Measurements from ENCODE around the gene CRYGN.

CRYGN gene

DNA sequence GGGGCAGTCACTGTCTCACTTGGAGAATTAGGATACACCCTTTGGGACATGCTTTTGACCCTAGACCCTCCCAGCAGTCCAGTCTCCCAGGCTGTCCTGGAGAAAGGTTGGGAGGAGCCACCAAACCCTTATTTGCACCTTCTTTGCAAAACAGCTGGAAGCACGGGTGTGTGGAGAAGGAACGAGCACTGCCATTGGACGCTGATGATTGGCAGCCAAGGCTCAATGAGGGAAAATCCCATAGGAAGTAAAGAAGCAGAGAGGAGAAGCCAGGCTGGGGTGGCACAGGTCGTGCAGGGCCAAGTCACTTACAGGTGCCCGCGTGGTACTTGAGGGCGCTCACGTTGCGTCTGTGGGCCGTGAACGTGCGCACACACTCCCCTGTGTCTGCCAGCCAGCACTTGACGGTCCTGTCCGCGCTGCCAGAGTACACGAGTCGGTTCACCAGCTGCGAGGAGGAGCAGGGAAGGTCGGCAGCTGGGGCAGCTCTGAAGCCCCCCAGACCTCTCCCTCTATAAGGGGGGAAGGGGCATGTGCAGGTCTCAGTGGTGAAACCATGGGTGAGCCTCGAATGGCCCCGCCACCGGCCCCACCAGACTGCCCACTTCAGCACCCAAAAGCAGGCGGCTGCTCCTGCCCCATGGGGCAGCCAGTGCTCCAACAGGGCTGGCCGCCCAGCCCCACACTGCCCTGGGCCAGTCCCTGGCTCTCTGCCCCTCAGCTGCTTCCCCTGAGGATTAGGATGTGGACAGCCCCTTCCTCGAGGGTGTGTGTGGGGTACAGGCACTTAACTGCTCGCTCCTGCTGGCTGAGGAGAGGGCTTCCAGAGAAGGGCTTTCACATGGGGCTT lies 54.9 kb downstream of the CRYGN start:
- no peak overlapping the region for H3K4me3 ChIP-seq (IDR thresholded peaks at IDR 0.05; ENCODE audit: insufficient read depth, low read depth, low read length)
- no peaks in the 10 kb centered on the region for H3K79me2 ChIP-seq (ENCODE audit: insufficient read depth, low read depth)
- no peak overlapping the region for H3K9ac ChIP-seq
- H4K20me1 ChIP-seq (ENCODE audit: insufficient read depth) = no peaks in the 10 kb centered on the region
- H3K36me3 ChIP-seq (ENCODE audit: insufficient read depth) = no peaks in the 10 kb centered on the region
- TF ChIP-seq, protein P1, sequence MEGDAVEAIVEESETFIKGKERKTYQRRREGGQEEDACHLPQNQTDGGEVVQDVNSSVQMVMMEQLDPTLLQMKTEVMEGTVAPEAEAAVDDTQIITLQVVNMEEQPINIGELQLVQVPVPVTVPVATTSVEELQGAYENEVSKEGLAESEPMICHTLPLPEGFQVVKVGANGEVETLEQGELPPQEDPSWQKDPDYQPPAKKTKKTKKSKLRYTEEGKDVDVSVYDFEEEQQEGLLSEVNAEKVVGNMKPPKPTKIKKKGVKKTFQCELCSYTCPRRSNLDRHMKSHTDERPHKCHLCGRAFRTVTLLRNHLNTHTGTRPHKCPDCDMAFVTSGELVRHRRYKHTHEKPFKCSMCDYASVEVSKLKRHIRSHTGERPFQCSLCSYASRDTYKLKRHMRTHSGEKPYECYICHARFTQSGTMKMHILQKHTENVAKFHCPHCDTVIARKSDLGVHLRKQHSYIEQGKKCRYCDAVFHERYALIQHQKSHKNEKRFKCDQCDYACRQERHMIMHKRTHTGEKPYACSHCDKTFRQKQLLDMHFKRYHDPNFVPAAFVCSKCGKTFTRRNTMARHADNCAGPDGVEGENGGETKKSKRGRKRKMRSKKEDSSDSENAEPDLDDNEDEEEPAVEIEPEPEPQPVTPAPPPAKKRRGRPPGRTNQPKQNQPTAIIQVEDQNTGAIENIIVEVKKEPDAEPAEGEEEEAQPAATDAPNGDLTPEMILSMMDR (conservative IDR thresholded peaks at IDR 0.05; ENCODE audit: low read depth, low read length) = no peak
- no peaks in the 10 kb centered on the region for H3K4me1 ChIP-seq (ENCODE audit: low read depth, poor library complexity, severe bottlenecking)
- H3K27ac ChIP-seq = no peak overlapping the region
- no peak overlapping the region for H3K4me2 ChIP-seq
- no peak overlapping the region for H2AFZ ChIP-seq (ENCODE audit: low read depth)
- peaks cover 18% of the 10 kb centered on the region; the same call in 1 of the 2 replicates for H3K27me3 ChIP-seq (ENCODE audit: insufficient read depth, low read depth)

DNA sequence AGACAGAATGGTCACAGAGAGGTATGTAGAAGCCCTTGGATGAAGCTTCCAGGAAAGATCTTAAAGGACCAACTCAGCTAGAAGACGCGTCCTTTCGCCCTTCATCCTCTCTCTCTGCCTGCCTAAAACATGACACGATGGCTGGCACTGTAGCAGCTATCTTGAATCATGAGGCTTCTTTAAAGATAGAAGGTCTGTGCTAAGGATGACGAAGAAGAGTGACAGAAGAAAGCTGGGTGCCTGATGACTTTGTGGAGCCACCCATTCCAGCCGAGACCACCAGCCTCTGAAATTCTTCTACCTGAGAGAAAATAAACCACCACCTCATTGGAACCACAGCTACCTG lies 55.6 kb downstream of the CRYGN start:
- Histone ChIP-seq H2AFZ (ENCODE audit: low read depth) (no peak overlapping the region), H3K9ac (no peak overlapping the region), H3K27ac (no peak overlapping the region), H3K27me3 (ENCODE audit: insufficient read depth, low read depth) (peaks cover 18% of the 10 kb centered on the region; the same call in 1 of the 2 replicates), H3K36me3 (ENCODE audit: insufficient read depth) (no peaks in the 10 kb centered on the region), H4K20me1 (ENCODE audit: insufficient read depth) (no peaks in the 10 kb centered on the region), H3K4me3 (IDR thresholded peaks at IDR 0.05; ENCODE audit: insufficient read depth, low read depth, low read length) (no peak overlapping the region), H3K4me2 (no peak overlapping the region), H3K79me2 (ENCODE audit: insufficient read depth, low read depth) (no peaks in the 10 kb centered on the region), H3K4me1 (ENCODE audit: low read depth, poor library complexity, severe bottlenecking) (no peaks in the 10 kb centered on the region)
- TF ChIP-seq, protein P1 (conservative IDR thresholded peaks at IDR 0.05; ENCODE audit: low read depth, low read length) = no peak

DNA sequence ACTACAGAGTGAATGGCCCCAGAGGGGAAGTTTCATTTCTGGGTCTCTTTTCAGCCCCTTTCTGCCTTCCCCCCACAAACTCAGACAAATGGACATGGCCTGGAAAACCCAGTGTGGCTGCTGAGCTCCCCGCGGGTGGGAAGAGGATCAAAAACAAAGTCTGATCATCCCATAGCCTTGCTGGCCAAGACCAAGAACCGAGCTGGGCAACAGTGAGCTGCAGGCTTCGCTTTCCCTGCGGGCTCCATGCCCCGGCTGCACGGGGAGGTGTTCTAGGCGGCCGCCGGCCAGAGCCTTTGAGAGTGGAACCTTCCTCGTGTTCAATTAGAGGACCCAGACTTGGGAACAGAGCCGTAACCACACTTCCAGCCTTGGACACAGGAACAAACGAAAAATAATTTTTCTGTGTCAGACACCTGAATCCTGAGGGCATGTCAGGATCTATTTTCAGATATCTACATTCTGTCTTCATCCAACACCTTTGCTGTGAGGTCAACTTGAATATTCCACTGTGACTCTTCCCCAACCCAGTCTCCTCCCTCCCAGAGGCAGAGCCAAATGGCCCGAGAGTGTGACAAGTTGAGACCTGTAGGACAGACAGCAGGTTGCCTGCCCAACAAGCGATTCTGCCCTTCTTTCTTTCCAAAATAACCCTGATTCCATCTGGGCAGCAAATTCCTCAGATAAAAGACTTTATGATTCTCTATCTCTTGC lies 56.1 kb downstream of the CRYGN start:
- Histone ChIP-seq H4K20me1 (ENCODE audit: insufficient read depth) (no peaks in the 10 kb centered on the region), H2AFZ (ENCODE audit: low read depth) (no peak overlapping the region), H3K4me1 (ENCODE audit: low read depth, poor library complexity, severe bottlenecking) (no peaks in the 10 kb centered on the region)

DNA sequence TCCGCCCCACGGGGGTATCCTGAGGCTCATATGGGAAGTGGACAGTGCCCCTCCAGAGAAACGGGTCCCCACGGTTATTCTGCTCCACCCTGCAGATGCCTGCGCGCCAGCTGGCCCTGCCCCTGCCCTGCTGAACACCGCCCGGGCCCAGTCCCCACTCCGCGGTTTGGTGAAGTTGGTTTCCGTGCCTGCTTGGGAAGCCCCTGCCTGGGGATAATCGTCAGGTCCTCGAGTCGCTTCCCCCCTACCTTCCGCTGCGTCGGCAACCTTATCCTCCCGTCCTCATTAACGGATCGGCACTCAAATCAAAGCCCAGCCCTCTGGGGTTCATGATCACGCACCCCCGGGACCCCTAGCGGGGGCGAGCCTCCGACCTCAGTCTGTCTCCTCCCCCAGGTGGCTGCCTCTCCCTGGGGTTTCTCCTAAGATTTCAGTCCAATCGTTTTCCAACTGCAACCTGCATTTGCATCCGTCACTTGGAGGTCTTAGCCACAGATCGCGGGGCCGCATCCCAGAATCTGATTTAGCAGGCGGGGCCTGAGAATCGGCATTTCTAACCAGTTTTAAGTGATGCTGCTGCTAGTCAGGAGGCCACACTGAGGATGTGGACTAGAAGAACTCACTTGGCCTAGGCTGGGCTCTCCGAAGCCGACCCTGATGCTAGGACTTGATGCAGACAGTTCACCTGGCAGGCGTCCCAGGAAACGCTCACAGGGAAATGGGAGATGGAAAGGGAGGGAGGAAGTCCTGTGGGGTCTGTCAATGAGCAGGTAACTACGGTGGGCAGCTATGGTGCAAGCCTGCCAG lies 57.7 kb downstream of the CRYGN start:
- TF ChIP-seq, protein P1 (conservative IDR thresholded peaks at IDR 0.05; ENCODE audit: low read depth, low read length) = no peak
- Histone ChIP-seq H3K9ac (no peak overlapping the region), H3K4me2 (no peak overlapping the region), H3K4me3 (IDR thresholded peaks at IDR 0.05; ENCODE audit: insufficient read depth, low read depth, low read length) (no peak overlapping the region), H3K27me3 (ENCODE audit: insufficient read depth, low read depth) (peaks cover 9% of the 10 kb centered on the region; the same call in 1 of the 2 replicates), H4K20me1 (ENCODE audit: insufficient read depth) (no peaks in the 10 kb centered on the region), H3K36me3 (ENCODE audit: insufficient read depth) (no peaks in the 10 kb centered on the region), H2AFZ (ENCODE audit: low read depth) (no peak overlapping the region), H3K4me1 (ENCODE audit: low read depth, poor library complexity, severe bottlenecking) (no peaks in the 10 kb centered on the region), H3K79me2 (ENCODE audit: insufficient read depth, low read depth) (no peaks in the 10 kb centered on the region), H3K27ac (no peak overlapping the region)

More for the DNA sequence above, 56.1 kb downstream of the CRYGN start:
- H3K27ac ChIP-seq = no peak overlapping the region
- H3K27me3 ChIP-seq (ENCODE audit: insufficient read depth, low read depth) = peaks cover 18% of the 10 kb centered on the region; the same call in 1 of the 2 replicates
- no peaks in the 10 kb centered on the region for H3K36me3 ChIP-seq (ENCODE audit: insufficient read depth)
- H3K9ac ChIP-seq = no peak overlapping the region
- no peaks in the 10 kb centered on the region for H3K79me2 ChIP-seq (ENCODE audit: insufficient read depth, low read depth)
- H3K4me3 ChIP-seq (IDR thresholded peaks at IDR 0.05; ENCODE audit: insufficient read depth, low read depth, low read length) = no peak overlapping the region
- TF ChIP-seq, protein P1 (conservative IDR thresholded peaks at IDR 0.05; ENCODE audit: low read depth, low read length) = no peak
- H3K4me2 ChIP-seq = no peak overlapping the region

All from KMS-11 (cell line).